ENCODE results near the gene MLC1.

Gene MLC1

DNA sequence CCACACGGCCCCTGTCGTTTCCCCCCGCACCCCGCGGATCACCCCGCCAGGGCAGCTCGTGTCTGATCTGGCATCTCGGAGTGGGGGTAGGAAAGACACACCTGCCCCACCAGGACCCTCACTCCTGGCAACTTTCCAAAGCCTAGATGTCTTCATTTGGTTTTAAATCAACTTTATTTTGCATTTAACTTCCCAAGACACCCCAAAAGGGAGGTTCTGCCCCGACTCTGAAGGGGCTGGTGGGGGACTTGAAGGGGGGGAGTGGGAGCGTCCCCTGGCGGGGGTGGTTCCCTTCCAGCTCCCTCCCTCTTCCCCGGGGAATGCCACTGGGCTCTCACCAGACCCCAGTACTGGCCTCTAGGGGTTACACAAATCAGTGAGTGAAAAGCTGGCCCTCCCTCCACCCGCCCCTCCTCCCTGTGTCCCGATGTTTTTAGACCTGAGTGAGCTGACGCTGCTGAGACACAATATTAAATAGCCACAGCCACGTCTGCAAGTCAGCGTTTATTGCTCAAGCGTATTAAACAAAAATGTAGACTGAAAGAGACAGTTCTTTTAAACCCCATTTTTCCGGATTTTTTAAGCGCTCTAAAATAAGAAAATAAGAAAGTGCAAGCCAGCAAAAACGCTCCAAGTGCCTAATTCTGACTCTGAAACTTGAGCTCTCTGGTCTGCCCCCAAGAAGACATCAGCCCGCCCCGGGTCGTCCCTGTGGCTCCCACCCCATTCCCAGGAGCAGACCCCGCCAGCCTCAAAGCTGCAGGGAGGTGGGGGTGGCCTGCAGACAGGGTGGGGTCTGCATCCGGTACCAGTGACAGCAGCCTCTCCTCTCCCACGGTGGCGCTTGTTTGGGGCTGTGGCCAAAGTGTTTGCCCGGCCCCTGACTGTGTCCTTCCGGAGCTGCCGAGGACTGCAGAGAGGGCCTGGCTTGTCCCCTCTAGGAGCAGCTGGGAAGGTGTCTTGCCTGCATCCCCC lies 26.0 kb downstream of the MLC1 start:
- no peak overlapping the region for H3K4me3 ChIP-seq (ENCODE audit: low read depth, low read length)
- no peak for DNase-seq (ENCODE audit: low read depth)
- TF ChIP-seq CTCF (IDR thresholded peaks at IDR 0.05; ENCODE audit: insufficient read depth, low read depth, low read length, missing control alignments) = no peak

DNA sequence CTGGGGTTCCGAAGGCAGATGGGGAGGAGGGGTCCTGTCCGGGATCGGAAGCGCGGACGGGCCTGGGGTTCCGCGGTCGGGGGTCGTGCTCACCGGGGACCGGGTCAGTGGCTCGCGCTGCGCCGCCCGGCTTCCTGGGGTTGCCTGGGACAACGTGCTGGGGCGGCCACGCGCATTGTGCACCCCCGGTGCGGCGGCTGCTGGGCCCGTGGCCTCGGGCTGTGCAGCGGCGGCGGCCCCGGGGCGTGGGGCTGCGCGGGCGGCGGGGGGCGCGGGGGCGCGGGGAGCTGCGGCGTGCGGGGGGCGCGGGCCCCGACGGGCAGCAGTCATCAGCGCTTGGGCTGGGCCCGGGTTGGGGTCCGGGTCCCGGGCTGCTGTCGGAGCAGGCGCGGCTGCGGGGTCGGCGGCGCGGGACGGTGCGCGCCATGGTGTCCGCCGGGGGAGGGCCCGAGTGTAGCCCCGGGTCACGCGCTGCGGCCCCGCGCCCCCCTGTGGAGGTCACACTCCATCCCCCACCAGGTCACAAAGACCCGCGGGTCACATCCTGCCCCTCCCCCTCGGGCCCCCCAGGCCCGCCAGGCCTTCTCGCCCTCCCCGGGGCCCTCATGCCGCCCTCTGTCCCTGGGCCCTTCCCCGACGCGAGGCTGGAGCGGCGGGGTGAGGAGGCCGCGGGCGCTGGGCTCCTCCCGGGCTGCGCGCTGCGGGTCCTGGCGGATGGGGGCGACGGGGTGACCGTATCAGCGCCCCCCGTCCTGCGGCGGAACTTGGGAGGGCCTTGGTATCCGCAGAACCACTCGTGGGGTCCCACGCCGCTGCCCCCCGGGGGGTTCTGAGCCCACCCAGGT lies 26.9 kb downstream of the MLC1 start, which contains the start of gene TTLL8:
TTLL8 (minus strand) TSS at position 238 of the 845 bp plus-strand sequence.
- no peak for TF ChIP-seq CTCF (IDR thresholded peaks at IDR 0.05; ENCODE audit: insufficient read depth, low read depth, low read length, missing control alignments)
- H3K4me3 ChIP-seq (ENCODE audit: low read depth, low read length) = no peak within 1 kb of the TSS
- DNase-seq (ENCODE audit: low read depth) = no peak

DNA sequence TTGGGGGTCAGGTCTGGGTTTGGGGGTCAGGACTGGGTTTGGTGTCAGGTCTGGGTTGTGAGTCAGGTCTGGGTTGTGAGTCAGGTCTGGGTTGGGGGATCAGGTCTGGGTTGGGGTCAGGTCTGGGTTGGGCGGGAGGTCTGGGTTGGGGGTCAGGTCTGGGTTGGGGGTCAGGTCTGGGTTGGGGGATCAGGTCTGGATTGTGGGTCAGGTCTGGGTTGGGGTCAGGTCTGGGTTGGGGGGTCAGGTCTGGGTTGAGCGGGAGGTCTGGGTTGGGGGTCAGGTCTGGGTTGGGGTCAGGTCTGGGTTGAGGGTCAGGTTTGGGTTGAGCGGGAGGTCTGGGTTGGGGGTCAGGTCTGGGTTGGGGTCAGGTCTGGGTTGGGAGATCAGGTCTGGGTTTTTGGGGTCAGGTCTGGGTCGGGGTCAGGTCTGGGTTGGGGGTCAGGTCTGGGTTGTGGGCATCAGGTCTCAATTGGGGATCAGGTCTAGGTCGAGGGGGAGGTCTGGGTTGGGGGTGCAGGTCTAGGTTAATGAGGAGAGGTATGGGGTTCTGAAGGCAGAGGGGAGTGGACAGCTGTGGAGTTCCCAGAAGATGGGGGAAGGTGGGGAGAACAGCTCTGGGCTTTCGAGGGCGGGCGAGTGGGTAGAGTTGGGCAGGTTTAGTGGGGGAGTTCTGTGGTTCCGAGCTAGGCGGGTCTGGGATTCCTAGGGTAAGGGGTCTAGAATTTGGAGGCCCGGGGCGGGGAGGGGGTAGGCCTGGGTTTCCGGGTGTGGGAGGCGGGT lies 27.8 kb downstream of the MLC1 start:
- H3K4me3 ChIP-seq (ENCODE audit: low read depth, low read length) = no peak overlapping the region
- no peak for TF ChIP-seq CTCF (IDR thresholded peaks at IDR 0.05; ENCODE audit: insufficient read depth, low read depth, low read length, missing control alignments)
- DNase-seq (ENCODE audit: low read depth) = no peak

DNA sequence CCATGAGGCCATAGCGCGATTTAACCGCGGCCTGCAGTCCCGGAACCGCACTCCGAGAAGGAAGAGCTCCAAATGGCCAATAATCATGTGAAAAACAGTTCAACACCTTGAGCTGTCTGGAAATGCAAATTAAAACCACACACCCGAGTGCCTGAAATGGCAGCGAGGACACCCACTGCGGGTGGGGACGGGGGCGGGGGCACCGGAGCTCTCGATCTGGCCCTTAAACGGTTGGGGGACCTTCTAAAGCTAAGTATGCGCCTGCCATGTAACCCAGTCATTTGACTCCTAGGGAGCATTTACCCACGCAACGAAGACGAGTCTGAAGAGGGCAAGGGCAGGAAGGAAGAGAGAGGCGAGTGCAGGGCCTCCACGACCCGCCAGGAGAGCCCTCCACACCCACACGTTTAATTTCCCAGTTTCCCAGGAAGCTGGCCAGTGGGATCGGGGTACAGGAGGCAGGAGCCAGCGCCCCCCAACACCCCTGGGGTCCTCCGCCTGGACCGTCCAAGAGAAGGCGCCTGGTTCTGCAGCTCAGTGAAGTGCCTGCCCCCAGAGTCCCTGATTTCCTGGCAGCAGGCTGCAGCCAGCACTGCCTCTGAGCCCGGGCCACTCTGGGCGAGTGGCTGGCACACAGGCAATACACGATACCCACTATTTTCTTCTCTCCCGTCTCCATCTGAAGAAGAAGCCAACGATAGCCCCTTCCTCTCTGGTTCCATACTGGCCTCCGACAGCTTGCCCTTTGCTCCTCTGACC lies 28.8 kb downstream of the MLC1 start:
- H3K4me3 ChIP-seq (ENCODE audit: low read depth, low read length) = no peak overlapping the region
- peak; percentile 21 for DNase-seq (ENCODE audit: low read depth)
- no peak for TF ChIP-seq CTCF (IDR thresholded peaks at IDR 0.05; ENCODE audit: insufficient read depth, low read depth, low read length, missing control alignments)

- TF ChIP-seq CTCF (IDR thresholded peaks at IDR 0.05; ENCODE audit: insufficient read depth, low read depth, low read length, missing control alignments) = no peak
- no peak overlapping the region for H3K4me3 ChIP-seq (ENCODE audit: low read depth, low read length)
- DNase-seq (ENCODE audit: low read depth) = no peak
Measured at GRCh38 chr22:50053861-50054260, 31.4 kb downstream of the MLC1 start.

- DNase-seq (ENCODE audit: low read depth) = no peak
- H3K4me3 ChIP-seq (ENCODE audit: low read depth, low read length) = no peak overlapping the region
- no peak for TF ChIP-seq CTCF (IDR thresholded peaks at IDR 0.05; ENCODE audit: insufficient read depth, low read depth, low read length, missing control alignments)
Measured at GRCh38 chr22:50051930-50052329, 33.3 kb downstream of the MLC1 start.
